Lower leg skin (tissue), 3 donors: ENCODE measurements around the gene FN1.

ENCODE experiments used
- CTCF ChIP-seq, 3 donors: fragments of 450-650 bp; IDR thresholded peaks; one replicate each; pipeline ENCODE4 v1.5.1; 2016; ENCODE audit warnings: antibody characterized with exemption in 3 of 3, mild to moderate bottlenecking in 3 of 3, moderate library complexity in 2 of 3
- POLR2A ChIP-seq, 2 donors: fragments of 450-650 bp; IDR thresholded peaks; one replicate each; pipeline ENCODE4 v1.6.1; 2016 to 2017; ENCODE audit warnings: antibody characterized with exemption in 2 of 2, mild to moderate bottlenecking in 1 of 2, moderate library complexity in 1 of 2

- TF ChIP-seq POLR2A (IDR thresholded peaks at IDR 0.05) (no peak), CTCF (IDR thresholded peaks at IDR 0.05) (no peak)
Measured at GRCh38 chr2:215439404-215439803, 3.5 kb upstream of the FN1 start.
